K562 (cell line): ENCODE measurements around the gene ANKRD12. TPM values are rescaled to one million over a fixed set of nuclear protein-coding genes. Genes with fewer than 3 reads are reported as not detected.

Experiments used
- BCLAF1 ChIP-seq, 2 experiments: fragments of 450-650 bp in 1 of 2; IDR thresholded peaks; 2 replicates each; pipeline ENCODE4 v1.6.1; 2011 to 2017; ENCODE audit warnings: low read depth in 2 of 2, antibody characterized with exemption in 1 of 2, borderline replicate concordance in 1 of 2, low read length in 1 of 2, mild to moderate bottlenecking in 1 of 2, mixed read lengths in 1 of 2; ENCODE audit not compliant: control insufficient read depth in 1 of 2
- C11orf30 ChIP-seq: fragments of 450-650 bp; IDR thresholded peaks from 2 replicates; pipeline ENCODE4 v1.6.1; 2016; ENCODE audit warnings: low read depth, mild to moderate bottlenecking
- DACH1 ChIP-seq: fragments of 450-650 bp; IDR thresholded peaks from 2 replicates; pipeline ENCODE4 v1.6.1; 2018; ENCODE audit not compliant: partially characterized antibody
- HDAC3 ChIP-seq: fragments of 450-650 bp; IDR thresholded peaks from 2 replicates; pipeline ENCODE4 v1.6.1; 2018; ENCODE audit warnings: borderline replicate concordance, mild to moderate bottlenecking, moderate library complexity; ENCODE audit not compliant: partially characterized antibody
- KLF13 ChIP-seq: fragments of 450-650 bp; IDR thresholded peaks from 2 replicates; pipeline ENCODE4 v1.6.1; 2016; ENCODE audit warnings: missing genetic modification characterization, low read depth, mild to moderate bottlenecking, missing compliant biosample characterization, moderate library complexity, borderline replicate concordance
- MTA2 ChIP-seq: fragments of 450-650 bp; IDR thresholded peaks from 2 replicates; pipeline ENCODE4 v1.6.1; 2016; ENCODE audit warnings: low read depth
- NEUROD1 ChIP-seq: fragments of 150-350 bp; IDR thresholded peaks from 2 replicates; pipeline ENCODE4 v1.6.1; 2014; ENCODE audit warnings: borderline replicate concordance, low read length, low read depth; ENCODE audit not compliant: partially characterized antibody
- NR2C1 ChIP-seq, 2 experiments: fragments of 450-650 bp; IDR thresholded peaks; 2 replicates each; pipeline ENCODE4 v1.6.1; 2017; ENCODE audit warnings: mild to moderate bottlenecking in 2 of 2, antibody characterized with exemption in 1 of 2, inconsistent platforms in 1 of 2, missing compliant biosample characterization in 1 of 2, missing genetic modification characterization in 1 of 2
- POLR3A ChIP-seq: IDR thresholded peaks from 2 replicates; pipeline ENCODE4 v1.6.1; 2011; ENCODE audit warnings: borderline replicate concordance, mild to moderate bottlenecking, moderate library complexity; ENCODE audit not compliant: insufficient read length, insufficient read depth; ENCODE audit errors: extremely low read depth
- RBFOX2 ChIP-seq: fragments of 200-400 bp; formaldehyde crosslinking; IDR thresholded peaks from 2 replicates; pipeline ENCODE4 v1.6.1; 2017; ENCODE audit warnings: low read depth, mild to moderate bottlenecking, low read length, moderate library complexity
- RBM17 ChIP-seq: fragments of 200-400 bp; formaldehyde crosslinking; IDR thresholded peaks from 2 replicates; pipeline ENCODE4 v1.6.1; 2017; ENCODE audit warnings: low read depth, mild to moderate bottlenecking, low read length, borderline replicate concordance
- RFX1 ChIP-seq: fragments of 450-650 bp; IDR thresholded peaks from 2 replicates; pipeline ENCODE4 v1.6.1; 2016; ENCODE audit warnings: mild to moderate bottlenecking, moderate library complexity
- SLC30A9 ChIP-seq: fragments of 250-450 bp; sonication (Bioruptor Pico); IDR thresholded peaks from 2 replicates; pipeline ENCODE4 v1.8.0; 2022; ENCODE audit warnings: mild to moderate bottlenecking, moderate library complexity
- SMAD2 ChIP-seq: fragments of 150-350 bp; IDR thresholded peaks from 2 replicates; pipeline ENCODE4 v1.6.1; 2014; ENCODE audit warnings: low read depth, mild to moderate bottlenecking, low read length
- SNRNP70 ChIP-seq: fragments of 200-400 bp; formaldehyde crosslinking; optimal IDR thresholded peaks from 2 replicates; pipeline ENCODE3; 2017; ENCODE audit warnings: low read depth, low read length
- VEZF1 ChIP-seq: fragments of 200-800 bp; sonication (Bioruptor generic); IDR thresholded peaks from 2 replicates; pipeline ENCODE4 v1.6.1; 2017; ENCODE audit warnings: missing genetic modification characterization, missing compliant biosample characterization
- ZC3H11A ChIP-seq: IDR thresholded peaks from 2 replicates; pipeline ENCODE4 v1.6.1; 2012; ENCODE audit warnings: low read depth, low read length, improper control_type of control experiment
- ZFX ChIP-seq: sonication (generic); formaldehyde crosslinking; IDR thresholded peaks from 2 replicates; pipeline ENCODE4 v1.8.0; 2022; ENCODE audit warnings: mild to moderate bottlenecking, missing genetic modification reagents, moderate library complexity
- ZKSCAN8 ChIP-seq: fragments of 200-800 bp; sonication (Bioruptor generic); IDR thresholded peaks from 2 replicates; pipeline ENCODE4 v1.6.1; 2016; ENCODE audit warnings: missing genetic modification characterization, missing compliant biosample characterization
- ZNF175 ChIP-seq: fragments of 200-800 bp; sonication (Bioruptor generic); IDR thresholded peaks from 2 replicates; pipeline ENCODE4 v1.6.1; 2016; ENCODE audit warnings: low read depth, mild to moderate bottlenecking, missing genetic modification characterization, missing compliant biosample characterization
- ZNF76 ChIP-seq: fragments of 250-450 bp; sonication (Bioruptor Pico); IDR thresholded peaks from 2 replicates; pipeline ENCODE4 v1.4.0; 2020; ENCODE audit warnings: mild to moderate bottlenecking, moderate library complexity, borderline replicate concordance
- polyA plus RNA-seq, 8 experiments: library from polyadenylated mRNA; depleted of rRNA in 4 of 8; stranded (reverse) in 5 of 8; unstranded in 3 of 8; fragments of >200 nt; fragmentation: Nextera tagmentation in 2 of 8; fragmentation: Illumina TruSeq in 1 of 8; extraction: Ambion mirVana in 2 of 8; extraction: Trizol in 1 of 8; gene quantifications; 2 replicates each; pipeline versions ENCODE4 v1.2.1 to v1.2.3, GENCODE V29; 2011 to 2014; ENCODE audit warnings: inconsistent platforms in 1 of 8, missing spikeins in 1 of 8
- total RNA-seq, 7 experiments: library from RNA; depleted of rRNA in 6 of 7; stranded (reverse); fragments of >200 nt in 6 of 7; fragmentation: Illumina TruSeq in 2 of 7; extraction: Trizol in 2 of 7; gene quantifications; 2 replicates each; pipeline versions ENCODE4 v1.2.1 to v1.2.3, GENCODE V29; 2011 to 2021; ENCODE audit warnings: low replicate concordance in 1 of 7

The ANKRD12 gene
- total and polyA plus RNA-seq, 9 of the 15 experiments (the other 6 are each of a cell fraction or from before 2014, with no cell fraction given), result 6.6 to 28.2 (median 16.0) TPM

GRCh38 chr18:9182852-9183399 is 46.3 kb downstream of the ANKRD12 start (continued):
- TF ChIP-seq ZFX, result no peak
- no peak for TF ChIP-seq ZNF76 (CRISPR knock-in tag)
- no peak for TF ChIP-seq RBM17
- no peak for TF ChIP-seq POLR3A
- TF ChIP-seq MTA2, result no peak
- no peak for TF ChIP-seq DACH1
- TF ChIP-seq NR2C1 (IDR thresholded peaks at IDR 0.05), result no peak
- no peak for TF ChIP-seq NR2C1 (tag; IDR thresholded peaks at IDR 0.05)
- TF ChIP-seq ZNF175 (CRISPR knock-in tag), result no peak
- no peak for TF ChIP-seq KLF13 (tag)
- TF ChIP-seq VEZF1 (CRISPR knock-in tag), result no peak
- TF ChIP-seq SNRNP70, result no peak
- TF ChIP-seq C11orf30, result no peak
- no peak for TF ChIP-seq RBFOX2
- TF ChIP-seq ZKSCAN8 (CRISPR knock-in tag), result no peak
- no peak for TF ChIP-seq BCLAF1 (IDR thresholded peaks at IDR 0.05; ENCODE audit: borderline replicate concordance in 1 of 2, control insufficient read depth in 1 of 2, low read depth in 2 of 2, low read length in 1 of 2)
- TF ChIP-seq HDAC3, result no peak
- TF ChIP-seq NEUROD1, result no peak
- TF ChIP-seq SLC30A9 (CRISPR knock-in tag), result no peak
- no peak for TF ChIP-seq ZC3H11A
- no peak for TF ChIP-seq SMAD2
- 0 out of 2 replicates have a peak, but pooled peaks have one; percentile 8 for TF ChIP-seq RFX1
